ENCODE data around the gene EFHD2. TPM values are rescaled to one million over a fixed set of nuclear protein-coding genes. Genes with fewer than 3 reads are reported as not detected.
A peak's percentile ranks its signal among the peaks of the same experiment; 100 is the strongest.

Gene EFHD2
- total and polyA plus RNA-seq, 2 of the 8 experiments (the other 6 are each of a cell fraction or from before 2014, with no cell fraction given), result 24.4 to 25.1 TPM

GRCh38 chr1:15427280-15427666 lies 17.6 kb downstream of the EFHD2 start:
- H2BK5ac ChIP-seq (ENCODE audit: low read depth, low read length), result no peak overlapping the region
- no peak overlapping the region for H3K4me2 ChIP-seq (ENCODE audit: insufficient read depth in 1 of 2, low read depth in 2 of 2, low read length in 2 of 2)
- peaks cover 3 to 5% of the 10 kb centered on the region in 2 experiments for H4K20me1 ChIP-seq (replicated peaks in 1 of 2; ENCODE audit: control insufficient read depth in 1 of 2, insufficient read depth in 2 of 2, low read length in 2 of 2)
- H2AFZ ChIP-seq (ENCODE audit: low read length), result no peak overlapping the region
- H3K56ac ChIP-seq (replicated peaks; ENCODE audit: insufficient read length, low read depth, low read length), result no peak overlapping the region
- no peaks in the 10 kb centered on the region for H3K79me1 ChIP-seq (ENCODE audit: low read depth, low read length)
- H3K79me2 ChIP-seq (ENCODE audit: control insufficient read depth in 1 of 2, insufficient read depth in 2 of 2, low read length in 2 of 2), result no peaks in the 10 kb centered on the region
- H4K5ac ChIP-seq (ENCODE audit: insufficient read length, low read depth, low read length), result no peak overlapping the region
- ChIA-PET CTCF (ENCODE audit: partially characterized antibody) (interaction anchor here (0.6 to 16.9 kb wide), 24 partner anchors 8 to 311 kb away, joined by 3 to 170 read pairs (median 3); no protein-coding TSS in a partner anchor), POLR2A (ENCODE audit: partially characterized antibody) (interaction anchor here (0.8 to 1.3 kb wide), 2 partner anchors 34 to 61 kb away, joined by 3 to 4 read pairs; no protein-coding TSS in a partner anchor)
- no peaks in the 10 kb centered on the region for H3K23me2 ChIP-seq (ENCODE audit: low read depth, low read length)
- 82% methylated on average over 6 of the region's 6 CpGs; no CpG with 5 or more reads in 1 of the 2 experiments for WGBS, 2 experiments (ENCODE audit: extremely low coverage in 1 of 2, insufficient coverage in 1 of 2, insufficient read length in 1 of 2, insufficient replicate concordance in 2 of 2, low coverage in 1 of 2, low lambda C conversion rate in 2 of 2, missing lambda C conversion rate in 1 of 2)
- H2BK15ac ChIP-seq (ENCODE audit: low read length), result 0 out of 2 replicates have a peak overlapping the region, but pooled peaks have one; percentile 72
- FAIRE-seq, result no peak
- DNase-seq (ENCODE audit: low read depth in 1 of 2, low spot score in 2 of 2), result no peak
- H4K91ac ChIP-seq (replicated peaks; ENCODE audit: insufficient read length, low read length), result peak overlapping the region; percentile 74
- no peaks in the 10 kb centered on the region; a peak in 1 of 7 replicates for H3K27me3 ChIP-seq (replicated peaks in 1 of 4; ENCODE audit: control insufficient read depth in 3 of 4, extremely low read depth in 1 of 4, insufficient read depth in 3 of 4, low read length in 3 of 4)
- no peak overlapping the region for H2BK120ac ChIP-seq (replicated peaks; ENCODE audit: low read depth, low read length)
- H3K9ac ChIP-seq (replicated peaks in 1 of 4; ENCODE audit: extremely low read depth in 1 of 4, low read depth in 3 of 4, low read length in 3 of 4), result no peak overlapping the region
- H3K18ac ChIP-seq (ENCODE audit: extremely low read depth, low read length), result no peak overlapping the region
- no peak overlapping the region for H3K4ac ChIP-seq (replicated peaks; ENCODE audit: insufficient read length, low read depth, low read length)
- H3K4me1 ChIP-seq (replicated peaks in 1 of 4; ENCODE audit: control insufficient read depth in 3 of 4, insufficient read depth in 4 of 4, low read length in 3 of 4), result peaks cover 0 to 7% (median 3%) of the 10 kb centered on the region in 4 experiments; a peak in 3 of 7 replicates
- no peak overlapping the region for H3K14ac ChIP-seq (ENCODE audit: insufficient read length)
- H3K9me3 ChIP-seq (ENCODE audit: insufficient read depth in 2 of 2, low read depth in 1 of 2, low read length in 1 of 2), result no peaks in the 10 kb centered on the region
- H2BK12ac ChIP-seq (ENCODE audit: low read depth, low read length), result no peak overlapping the region
- H2AK5ac ChIP-seq (ENCODE audit: low read depth, low read length), result no peak overlapping the region
- no peak overlapping the region for H2BK20ac ChIP-seq (ENCODE audit: low read length)
- no peak overlapping the region for H3K4me3 ChIP-seq (ENCODE audit: extremely low read depth in 1 of 4, insufficient read depth in 2 of 4, low read depth in 3 of 4, low read length in 4 of 4)
- peak overlapping the region; percentile 95 for H4K8ac ChIP-seq (ENCODE audit: extremely low read depth, insufficient read depth, low read length)
- H3K36me3 ChIP-seq (ENCODE audit: control insufficient read depth in 2 of 4, insufficient read depth in 4 of 4, low read length in 3 of 4), result no peaks in the 10 kb centered on the region; a peak in 2 of 8 replicates
- H3K27ac ChIP-seq (ENCODE audit: low read depth, low read length), result no peak overlapping the region
- no peak overlapping the region for H3K23ac ChIP-seq (ENCODE audit: insufficient read length)
- no peak for TF ChIP-seq ASH2L (IDR thresholded peaks at IDR 0.05; ENCODE audit: low read length)
- TF ChIP-seq, protein P1, sequence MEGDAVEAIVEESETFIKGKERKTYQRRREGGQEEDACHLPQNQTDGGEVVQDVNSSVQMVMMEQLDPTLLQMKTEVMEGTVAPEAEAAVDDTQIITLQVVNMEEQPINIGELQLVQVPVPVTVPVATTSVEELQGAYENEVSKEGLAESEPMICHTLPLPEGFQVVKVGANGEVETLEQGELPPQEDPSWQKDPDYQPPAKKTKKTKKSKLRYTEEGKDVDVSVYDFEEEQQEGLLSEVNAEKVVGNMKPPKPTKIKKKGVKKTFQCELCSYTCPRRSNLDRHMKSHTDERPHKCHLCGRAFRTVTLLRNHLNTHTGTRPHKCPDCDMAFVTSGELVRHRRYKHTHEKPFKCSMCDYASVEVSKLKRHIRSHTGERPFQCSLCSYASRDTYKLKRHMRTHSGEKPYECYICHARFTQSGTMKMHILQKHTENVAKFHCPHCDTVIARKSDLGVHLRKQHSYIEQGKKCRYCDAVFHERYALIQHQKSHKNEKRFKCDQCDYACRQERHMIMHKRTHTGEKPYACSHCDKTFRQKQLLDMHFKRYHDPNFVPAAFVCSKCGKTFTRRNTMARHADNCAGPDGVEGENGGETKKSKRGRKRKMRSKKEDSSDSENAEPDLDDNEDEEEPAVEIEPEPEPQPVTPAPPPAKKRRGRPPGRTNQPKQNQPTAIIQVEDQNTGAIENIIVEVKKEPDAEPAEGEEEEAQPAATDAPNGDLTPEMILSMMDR (IDR thresholded peaks at IDR 0.05; ENCODE audit: control extremely low read depth in 1 of 3, insufficient read depth in 1 of 3, low read depth in 1 of 3, low read length in 3 of 3), result no peak
- no peak for TF ChIP-seq GTF2F1 (IDR thresholded peaks at IDR 0.05; ENCODE audit: borderline replicate concordance, low read depth, low read length)
- TF ChIP-seq ATF3 (IDR thresholded peaks at IDR 0.05; ENCODE audit: insufficient read depth, low read depth, low read length), result no peak
- no peak for TF ChIP-seq RAD21 (IDR thresholded peaks at IDR 0.05 in 1 of 2, conservative IDR thresholded peaks at IDR 0.05 in 1 of 2; ENCODE audit: low read depth in 2 of 2, low read length in 2 of 2)
- no peak for TF ChIP-seq TCF12 (IDR thresholded peaks at IDR 0.05; ENCODE audit: low read depth, low read length)
- TF ChIP-seq KDM5A (IDR thresholded peaks at IDR 0.05; ENCODE audit: low read length), result no peak
- TF ChIP-seq CEBPB (IDR thresholded peaks at IDR 0.05; ENCODE audit: low read depth, low read length), result no peak
- no peak for TF ChIP-seq POLR2AphosphoS5 (IDR thresholded peaks at IDR 0.05; ENCODE audit: low read depth, low read length)
- no peak for TF ChIP-seq SP4 (IDR thresholded peaks at IDR 0.05; ENCODE audit: low read length)
- TF ChIP-seq BRCA1 (IDR thresholded peaks at IDR 0.05; ENCODE audit: low read depth, low read length), result no peak
- no peak for TF ChIP-seq YY1 (IDR thresholded peaks at IDR 0.05; ENCODE audit: low read depth, low read length)

All from H1 (cell line).